Measurements from ENCODE around the gene BID. TPM values are rescaled to one million over a fixed set of nuclear protein-coding genes. Genes with fewer than 3 reads are reported as not detected.

Gene BID
- total and polyA plus RNA-seq, 2 of the 4 experiments (the other 2 are of a cell fraction): 69.5 to 240 TPM

- TF ChIP-seq CTCF (conservative IDR thresholded peaks at IDR 0.05; ENCODE audit: low read depth, low read length) (no peak), USF2 (IDR thresholded peaks at IDR 0.05; ENCODE audit: low read depth, low read length) (no peak)
Measured at GRCh38 chr22:17788528-17789378, 14.5 kb upstream of the BID start (continued).
